Adrenal gland (tissue), 5 donors: ENCODE measurements around the gene TNIK.

Experiments
- POLR2A ChIP-seq, 2 donors: fragments of 450-650 bp; IDR thresholded peaks; one replicate each; pipeline ENCODE4 v1.6.1; 2017; ENCODE audit warnings: antibody characterized with exemption in 2 of 2, mild to moderate bottlenecking in 2 of 2, moderate library complexity in 1 of 2
- TF ChIP-seq, protein P1 (sequence below), 6 experiments: fragments of 450-650 bp in 4 of 6; fragments of 200-600 bp in 2 of 6; sonication (generic) in 1 of 6; IDR thresholded peaks; 1 replicate in 5 of 6; 2 replicates in 1 of 6; pipeline versions ENCODE4 v1.5.1 to v1.8.0; 2016 to 2021; ENCODE audit warnings: antibody characterized with exemption in 6 of 6, mild to moderate bottlenecking in 2 of 6, moderate library complexity in 1 of 6
- donor health status: DM: no; HTN: no; CAD: no.

DNA sequence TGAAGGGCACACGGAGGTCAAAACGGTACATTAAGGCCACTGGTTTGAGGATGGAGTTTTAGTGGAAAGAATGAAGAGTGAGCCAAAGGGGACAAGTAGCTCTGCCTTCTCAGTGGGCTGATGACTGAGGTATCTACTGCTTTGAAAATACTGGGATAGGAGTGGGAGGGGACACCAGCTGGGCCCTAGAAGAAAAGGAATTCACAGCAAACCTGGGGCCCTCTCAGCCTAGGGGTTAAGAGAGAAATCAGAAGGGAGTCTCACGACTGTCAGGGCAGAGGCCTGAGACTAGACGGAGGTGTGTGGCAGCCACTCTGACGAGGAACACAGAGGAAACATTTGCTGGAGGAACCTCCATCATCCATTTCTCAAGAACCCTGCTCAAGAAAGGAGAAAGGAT, 75.1 kb downstream of the TNIK start:
- TF ChIP-seq, protein P1, sequence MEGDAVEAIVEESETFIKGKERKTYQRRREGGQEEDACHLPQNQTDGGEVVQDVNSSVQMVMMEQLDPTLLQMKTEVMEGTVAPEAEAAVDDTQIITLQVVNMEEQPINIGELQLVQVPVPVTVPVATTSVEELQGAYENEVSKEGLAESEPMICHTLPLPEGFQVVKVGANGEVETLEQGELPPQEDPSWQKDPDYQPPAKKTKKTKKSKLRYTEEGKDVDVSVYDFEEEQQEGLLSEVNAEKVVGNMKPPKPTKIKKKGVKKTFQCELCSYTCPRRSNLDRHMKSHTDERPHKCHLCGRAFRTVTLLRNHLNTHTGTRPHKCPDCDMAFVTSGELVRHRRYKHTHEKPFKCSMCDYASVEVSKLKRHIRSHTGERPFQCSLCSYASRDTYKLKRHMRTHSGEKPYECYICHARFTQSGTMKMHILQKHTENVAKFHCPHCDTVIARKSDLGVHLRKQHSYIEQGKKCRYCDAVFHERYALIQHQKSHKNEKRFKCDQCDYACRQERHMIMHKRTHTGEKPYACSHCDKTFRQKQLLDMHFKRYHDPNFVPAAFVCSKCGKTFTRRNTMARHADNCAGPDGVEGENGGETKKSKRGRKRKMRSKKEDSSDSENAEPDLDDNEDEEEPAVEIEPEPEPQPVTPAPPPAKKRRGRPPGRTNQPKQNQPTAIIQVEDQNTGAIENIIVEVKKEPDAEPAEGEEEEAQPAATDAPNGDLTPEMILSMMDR (IDR thresholded peaks at IDR 0.05) = no peak
- no peak for TF ChIP-seq POLR2A (IDR thresholded peaks at IDR 0.05)
